Measurements from ENCODE around the gene GLT8D1.

DNA sequence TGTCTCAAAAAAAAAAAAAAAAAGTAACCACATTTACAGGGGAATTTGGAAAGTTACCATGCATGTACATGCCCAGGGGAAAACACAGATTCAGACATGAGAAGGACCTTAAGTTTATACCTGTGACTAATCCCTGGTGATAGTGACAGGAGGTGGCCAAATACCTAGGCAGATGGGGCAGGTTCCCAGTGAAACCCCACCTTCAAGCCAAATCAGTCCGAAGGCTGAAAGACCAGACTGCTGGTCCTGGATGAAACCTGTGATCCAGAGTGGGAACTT is 16.1 kb upstream of the GLT8D1 start:
- no peak for TF ChIP-seq EZH2 (IDR thresholded peaks at IDR 0.05; ENCODE audit: low read length, missing control alignments)
- TF ChIP-seq, protein P1, sequence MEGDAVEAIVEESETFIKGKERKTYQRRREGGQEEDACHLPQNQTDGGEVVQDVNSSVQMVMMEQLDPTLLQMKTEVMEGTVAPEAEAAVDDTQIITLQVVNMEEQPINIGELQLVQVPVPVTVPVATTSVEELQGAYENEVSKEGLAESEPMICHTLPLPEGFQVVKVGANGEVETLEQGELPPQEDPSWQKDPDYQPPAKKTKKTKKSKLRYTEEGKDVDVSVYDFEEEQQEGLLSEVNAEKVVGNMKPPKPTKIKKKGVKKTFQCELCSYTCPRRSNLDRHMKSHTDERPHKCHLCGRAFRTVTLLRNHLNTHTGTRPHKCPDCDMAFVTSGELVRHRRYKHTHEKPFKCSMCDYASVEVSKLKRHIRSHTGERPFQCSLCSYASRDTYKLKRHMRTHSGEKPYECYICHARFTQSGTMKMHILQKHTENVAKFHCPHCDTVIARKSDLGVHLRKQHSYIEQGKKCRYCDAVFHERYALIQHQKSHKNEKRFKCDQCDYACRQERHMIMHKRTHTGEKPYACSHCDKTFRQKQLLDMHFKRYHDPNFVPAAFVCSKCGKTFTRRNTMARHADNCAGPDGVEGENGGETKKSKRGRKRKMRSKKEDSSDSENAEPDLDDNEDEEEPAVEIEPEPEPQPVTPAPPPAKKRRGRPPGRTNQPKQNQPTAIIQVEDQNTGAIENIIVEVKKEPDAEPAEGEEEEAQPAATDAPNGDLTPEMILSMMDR (conservative IDR thresholded peaks at IDR 0.05 in 1 of 2, IDR thresholded peaks at IDR 0.05 in 1 of 2; ENCODE audit: low read depth in 1 of 2, low read length in 2 of 2): no peak

Data from fibroblast of lung (primary cell).